Pancreas (tissue), 10 donors: ENCODE measurements around the gene ST8SIA6. TPM values are rescaled to one million over a fixed set of nuclear protein-coding genes. Genes with fewer than 3 reads are reported as not detected.

Experiments used
- ATAC-seq, 4 donors: fragments of 200-7000 bp; cut with Tn5 transposase; one replicate each; pipeline versions ENCODE4 v1.8.0 to v1.9.1; 2020; ENCODE audit warnings: mild to moderate bottlenecking in 4 of 4, moderate library complexity in 4 of 4
- DNase-seq, 6 donors: peaks; one replicate each; pipeline ENCODE4 v3.0.0-alpha.2; 2020
- FAIRE-seq: peaks from 2 replicates; lab custom pipeline; 2012; peaks lifted over from hg19 to GRCh38; lab: Jason Lieb, UNC
- H3K27ac ChIP-seq, 4 donors: fragments of 200-600 bp; sonication (generic); 1 replicate in 3 of 4; 2 replicates in 1 of 4; pipeline versions ENCODE4 v1.5.0 to v1.8.0; 2020
- H3K27me3 ChIP-seq, 4 donors: fragments of 200-600 bp; one replicate each; pipeline ENCODE4 v1.8.0; 2021
- H3K36me3 ChIP-seq, 3 donors: fragments of 200-600 bp; sonication (generic) in 1 of 3; one replicate each; pipeline versions ENCODE4 v1.5.0 to v1.8.0; 2020 to 2021
- H3K4me1 ChIP-seq, 3 donors: fragments of 200-600 bp; one replicate each; pipeline ENCODE4 v1.8.0; 2021
- H3K4me3 ChIP-seq, 4 donors: fragments of 200-600 bp; sonication (generic) in 2 of 4; one replicate each; pipeline versions ENCODE4 v1.5.0 to v1.8.0; 2020 to 2021
- H3K9me3 ChIP-seq, 4 donors: fragments of 200-600 bp; one replicate each; pipeline ENCODE4 v1.8.0; 2021
- CTCF ChIP-seq, 4 donors: fragments of 200-600 bp; sonication (generic) in 3 of 4; IDR thresholded peaks; one replicate each; pipeline versions ENCODE4 v1.5.0 to v1.8.0; 2021; ENCODE audit warnings: antibody characterized with exemption in 4 of 4
- WGBS, 2 donors: extraction: QIAGEN DNeasy Blood & Tissue Kit; methylation state at CpG; one replicate each; pipeline ENCODE4 v1.1.7; 2013; 5-methylcytosine and 5-hydroxymethylcytosine counted together
- intact Hi-C, 3 donors: fragments of 100-400 bp; cut with DNase I; formaldehyde crosslinking; loops; one replicate each; pipeline versions ENCODE4 v1.11.1 to v1.14.2; 2022
- polyA plus RNA-seq, 2 donors: library from polyadenylated mRNA; stranded (reverse); fragments of 200-250 nt; gene quantifications; one replicate each; pipeline ENCODE4 v1.2.3, GENCODE V29; 2013
- total RNA-seq, 6 donors: library from RNA; stranded (reverse); fragmentation: NEBNext Ultra II Directional in 4 of 6; extraction: Animal tissue kit (Norgen Biotek cat#: 25700) in 4 of 6; gene quantifications; one replicate each; pipeline versions ENCODE4 v1.2.1 to v1.2.4, GENCODE V29; 2021 to 2023
- donor health status: healthy with polysubstance abuse.
- donor health status: DM: no; HTN: no; CAD: no; lungs with moderate emphysema.
- donor health status: DM: no; HTN: no; CAD: no.
- donor health status: control.
- donor health status: control.
- donor health status: Bipolar disorder and iron deficiency.
- donor health status: DM: yes; HTN: yes; CAD: no.
- donor health status: DM: no; HTN: no; CAD: no.
- donor health status: DM: no; HTN: no; CAD: no.
- donor health status: DM: yes; HTN: yes; CAD: no.

ST8SIA6 gene
- total and polyA plus RNA-seq, 8 donors, result 0.08 to 0.15 (median 0.12) TPM; not detected in 4

- no peak for TF ChIP-seq CTCF (IDR thresholded peaks at IDR 0.05)
- WGBS, 2 donors, result 91 to 97% methylated on average over 15 of the region's 15 CpGs
- ATAC-seq, result no peak
- H3K36me3 ChIP-seq, result no peaks in the 10 kb centered on the region
- H3K27me3 ChIP-seq, result no peaks in the 10 kb centered on the region
- H3K4me3 ChIP-seq, result no peak overlapping the region
- H3K27ac ChIP-seq, result no peak overlapping the region
- peaks cover 4 to 25% (median 23%) of the 10 kb centered on the region in 3 donors for H3K4me1 ChIP-seq
- no peak for DNase-seq
- no peaks in the 10 kb centered on the region for H3K9me3 ChIP-seq
- intact Hi-C loops, result no loop called here
- no peak for FAIRE-seq
Measured at GRCh38 chr10:17386616-17387075, 67.7 kb downstream of the ST8SIA6 start.

GRCh38 chr10:17386021-17386420 is 68.4 kb downstream of the ST8SIA6 start:
- DNase-seq, result no peak

GRCh38 chr10:17385066-17385465 is 69.3 kb downstream of the ST8SIA6 start:
- H3K36me3 ChIP-seq, result no peaks in the 10 kb centered on the region
- 76 to 85% methylated on average over 6 of the region's 6 CpGs for WGBS, 2 donors
- DNase-seq, result no peak
- H3K9me3 ChIP-seq, result no peaks in the 10 kb centered on the region
- H3K27me3 ChIP-seq, result no peaks in the 10 kb centered on the region
- intact Hi-C loops, result no loop called here
- no peak overlapping the region for H3K4me3 ChIP-seq
- peaks cover 7 to 37% (median 34%) of the 10 kb centered on the region in 3 donors for H3K4me1 ChIP-seq
- ATAC-seq, result no peak
- no peak for FAIRE-seq
- H3K27ac ChIP-seq, result no peak overlapping the region
- TF ChIP-seq CTCF (IDR thresholded peaks at IDR 0.05), result no peak

More at GRCh38 chr10:17386021-17386420, 68.4 kb downstream of the ST8SIA6 start:
- TF ChIP-seq CTCF (IDR thresholded peaks at IDR 0.05), result no peak
- Histone ChIP-seq H3K9me3 (no peaks in the 10 kb centered on the region), H3K27me3 (no peaks in the 10 kb centered on the region), H3K4me3 (no peak overlapping the region), H3K27ac (no peak overlapping the region), H3K4me1 (peaks cover 4 to 31% (median 29%) of the 10 kb centered on the region in 3 donors), H3K36me3 (no peaks in the 10 kb centered on the region)
- FAIRE-seq, result no peak
- ATAC-seq, result no peak
- intact Hi-C loops, result no loop called here
- WGBS, 2 donors, result 86 to 89% methylated on average over 18 of the region's 18 CpGs

GRCh38 chr10:17383801-17384555 is 70.4 kb downstream of the ST8SIA6 start:
- TF ChIP-seq CTCF (IDR thresholded peaks at IDR 0.05), result no peak
- peak overlapping the region in 2 of 4 donors; percentile 10 to 25 for H3K27ac ChIP-seq
- H3K27me3 ChIP-seq, result no peaks in the 10 kb centered on the region
- H3K36me3 ChIP-seq, result no peaks in the 10 kb centered on the region
- FAIRE-seq (no peak), ATAC-seq (no peak), DNase-seq (no peak)
- no peaks in the 10 kb centered on the region for H3K9me3 ChIP-seq
- intact Hi-C loops, result no loop called here
- peaks cover 7 to 32% (median 30%) of the 10 kb centered on the region in 3 donors for H3K4me1 ChIP-seq
- 25 to 31% methylated on average over 7 of the region's 7 CpGs for WGBS, 2 donors
- no peak overlapping the region for H3K4me3 ChIP-seq
